CD14-positive monocyte (primary cell): ENCODE measurements around the gene RABL6. TPM values are rescaled to one million over a fixed set of nuclear protein-coding genes. Genes with fewer than 3 reads are reported as not detected.

Experiments used
- DNase-seq, 3 donors: peaks; one replicate each; pipeline ENCODE4 v3.0.0-alpha.2; 2011 to 2022
- H2AFZ ChIP-seq: 2 replicates; pipeline ENCODE4 v1.6.0; 2012; ENCODE audit warnings: mild to moderate bottlenecking, low read depth, low read length, inconsistent platforms; ENCODE audit not compliant: insufficient read depth, poor library complexity, severe bottlenecking
- H3K27ac ChIP-seq, 2 donors: 1 replicate in 1 of 2; 2 replicates in 1 of 2; pipeline ENCODE4 v1.5.1; 2012 to 2013; ENCODE audit warnings: low read length in 2 of 2, control low read depth in 1 of 2, inconsistent platforms in 1 of 2, low read depth in 1 of 2, mild to moderate bottlenecking in 1 of 2
- H3K27me3 ChIP-seq, 2 donors: one replicate each; pipeline versions ENCODE4 v1.6.0 to v1.6.1; 2011 to 2013; ENCODE audit warnings: low read length in 2 of 2; ENCODE audit not compliant: control insufficient read depth in 2 of 2, insufficient read depth in 2 of 2
- H3K36me3 ChIP-seq, 2 donors: replicated peaks in 1 of 2; 1 replicate in 1 of 2; 2 replicates in 1 of 2; pipeline versions ENCODE4 v1.5.1 to v1.6.1; 2012 to 2013; ENCODE audit warnings: low read length in 2 of 2, control low read depth in 1 of 2, inconsistent platforms in 1 of 2, mild to moderate bottlenecking in 1 of 2; ENCODE audit not compliant: insufficient read depth in 2 of 2, control insufficient read depth in 1 of 2
- H3K4me1 ChIP-seq, 2 donors: 1 replicate in 1 of 2; 2 replicates in 1 of 2; pipeline versions ENCODE4 v1.5.1 to v1.6.1; 2012 to 2013; ENCODE audit warnings: low read length in 2 of 2, control low read depth in 1 of 2, inconsistent platforms in 1 of 2, mild to moderate bottlenecking in 1 of 2, moderate library complexity in 1 of 2; ENCODE audit not compliant: insufficient read depth in 2 of 2, control insufficient read depth in 1 of 2
- H3K4me2 ChIP-seq: replicated peaks from 2 replicates; pipeline ENCODE3; 2012; ENCODE audit warnings: low read length, moderate library complexity, mild to moderate bottlenecking; ENCODE audit not compliant: poor library complexity, severe bottlenecking; ENCODE audit errors: extremely low read depth
- H3K4me3 ChIP-seq, 3 experiments: fragments of 200-600 bp in 1 of 3; sonication (generic) in 1 of 3; replicated peaks in 1 of 3; 1 replicate in 2 of 3; 2 replicates in 1 of 3; pipeline ENCODE4 v1.5.1; 2011 to 2013; ENCODE audit warnings: low read length in 3 of 3, mild to moderate bottlenecking in 3 of 3, control low read depth in 2 of 3, low read depth in 2 of 3, inconsistent platforms in 1 of 3, moderate library complexity in 1 of 3
- H3K79me2 ChIP-seq: 2 replicates; pipeline ENCODE4 v1.6.0; 2012; ENCODE audit warnings: mild to moderate bottlenecking, control low read depth, inconsistent platforms, low read length, moderate library complexity; ENCODE audit not compliant: insufficient read depth
- H3K9ac ChIP-seq: 2 replicates; pipeline ENCODE4 v1.6.0; 2017; ENCODE audit warnings: low read length, mild to moderate bottlenecking; ENCODE audit not compliant: insufficient read depth, poor library complexity, severe bottlenecking
- H3K9me3 ChIP-seq, 2 donors: replicated peaks in 1 of 2; 1 replicate in 1 of 2; 2 replicates in 1 of 2; pipeline versions ENCODE4 v1.5.1 to v1.6.1; 2012 to 2013; ENCODE audit warnings: low read length in 2 of 2, control low read depth in 1 of 2; ENCODE audit not compliant: control insufficient read depth in 1 of 2, insufficient read depth in 1 of 2
- H4K20me1 ChIP-seq: 2 replicates; pipeline ENCODE4 v1.6.0; 2012; ENCODE audit warnings: mild to moderate bottlenecking, low read length, control low read depth, moderate library complexity; ENCODE audit not compliant: insufficient read depth
- H3K27ac Mint-ChIP-seq, 7 donors: one replicate each; pipeline ENCODE4 v1.8.0; 2020; ENCODE audit warnings: mild to moderate bottlenecking in 7 of 7, mixed read lengths in 7 of 7, moderate library complexity in 6 of 7, inconsistent platforms in 2 of 7
- H3K27me3 Mint-ChIP-seq, 3 donors: one replicate each; pipeline ENCODE4 v1.8.0; 2021 to 2022; ENCODE audit warnings: low read depth in 3 of 3, mild to moderate bottlenecking in 3 of 3, mixed read lengths in 3 of 3, moderate library complexity in 3 of 3, inconsistent platforms in 1 of 3
- H3K36me3 Mint-ChIP-seq, 2 donors: one replicate each; pipeline ENCODE4 v1.8.0; 2020; ENCODE audit warnings: mixed read lengths in 2 of 2, inconsistent platforms in 1 of 2, mild to moderate bottlenecking in 1 of 2
- H3K4me1 Mint-ChIP-seq: one replicate; pipeline ENCODE4 v1.8.0; 2020; ENCODE audit warnings: mild to moderate bottlenecking, mixed read lengths
- H3K4me3 Mint-ChIP-seq, 2 donors: one replicate each; pipeline ENCODE4 v1.8.0; 2020; ENCODE audit warnings: mild to moderate bottlenecking in 2 of 2, mixed read lengths in 2 of 2, moderate library complexity in 1 of 2
- H3K9me3 Mint-ChIP-seq, 7 donors: one replicate each; pipeline ENCODE4 v1.8.0; 2020 to 2022; ENCODE audit warnings: mixed read lengths in 7 of 7, mild to moderate bottlenecking in 6 of 7, moderate library complexity in 6 of 7, inconsistent platforms in 2 of 7
- WGBS: methylation state at CpG from one replicate; pipeline ENCODE4 v1.1.5; 2013; ENCODE audit warnings: missing lambda C conversion rate; ENCODE audit not compliant: insufficient coverage; 5-methylcytosine and 5-hydroxymethylcytosine counted together
- intact Hi-C, 2 donors: fragments of 100-400 bp; cut with micrococcal nuclease; formaldehyde crosslinking; loops; one replicate each; pipeline versions ENCODE4 v1.15.0 to v1.15.1; 2023
- polyA plus RNA-seq, 3 donors: library from polyadenylated mRNA; depleted of rRNA in 1 of 3; unstranded in 2 of 3; stranded (reverse) in 1 of 3; fragments of 300-500 nt in 2 of 3; fragments of >200 nt in 1 of 3; fragmentation: Illumina TruSeq in 2 of 3; gene quantifications; 1 replicate in 2 of 3; 2 replicates in 1 of 3; pipeline ENCODE4 v1.2.3, GENCODE V29; 2012 to 2021
- TF ChIP-seq, protein P1 (sequence below): fragments of 200-600 bp; IDR thresholded peaks from one replicate; pipeline ENCODE4 v1.8.0; 2022; ENCODE audit warnings: antibody characterized with exemption, mild to moderate bottlenecking

RABL6 gene
- polyA plus RNA-seq, 3 donors = 6.7 to 30.9 (median 8.1) TPM

DNA sequence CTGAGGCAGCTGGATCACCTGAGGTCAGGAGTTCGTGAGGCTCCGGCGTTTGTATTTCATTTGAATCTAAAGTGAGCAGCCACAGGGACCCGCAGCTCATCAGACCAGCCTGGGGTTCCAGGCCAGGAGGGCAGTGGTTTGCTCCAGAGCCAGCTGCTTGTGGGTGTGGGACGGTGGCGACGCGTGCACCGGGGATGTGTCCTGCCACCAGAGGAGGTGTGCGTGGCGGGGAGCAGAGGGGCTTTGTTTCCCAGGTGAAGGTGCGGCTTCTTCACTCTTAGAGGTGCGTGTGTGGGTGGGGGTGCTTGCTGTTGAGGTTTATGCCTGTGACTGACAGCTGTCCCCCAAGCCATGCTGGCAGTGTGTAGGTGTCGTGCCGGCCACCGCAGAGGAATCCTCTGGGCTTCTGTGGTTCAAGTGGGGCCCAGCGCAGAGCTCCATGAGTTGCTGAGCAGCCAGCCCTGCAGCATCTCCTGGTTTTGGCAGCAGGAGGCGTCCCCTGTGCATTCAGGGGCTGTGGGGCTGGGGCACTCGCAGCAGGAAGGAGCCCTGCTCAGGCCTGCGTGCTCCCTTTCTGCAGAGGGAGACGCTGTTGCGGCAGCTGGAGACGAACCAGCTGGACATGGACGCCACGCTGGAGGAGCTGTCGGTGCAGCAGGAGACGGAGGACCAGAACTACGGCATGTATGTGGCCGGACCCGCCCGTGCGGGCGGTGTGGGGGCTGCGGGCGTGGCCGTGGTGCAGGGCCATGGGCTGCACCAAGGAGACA, 27.6 kb downstream of the RABL6 start:
- no peak overlapping the region for H2AFZ ChIP-seq
- no peaks in the 10 kb centered on the region for H3K4me1 ChIP-seq
- no peak overlapping the region for H3K4me3 Mint-ChIP-seq
- no peaks in the 10 kb centered on the region for H3K9me3 ChIP-seq
- TF ChIP-seq, protein P1, sequence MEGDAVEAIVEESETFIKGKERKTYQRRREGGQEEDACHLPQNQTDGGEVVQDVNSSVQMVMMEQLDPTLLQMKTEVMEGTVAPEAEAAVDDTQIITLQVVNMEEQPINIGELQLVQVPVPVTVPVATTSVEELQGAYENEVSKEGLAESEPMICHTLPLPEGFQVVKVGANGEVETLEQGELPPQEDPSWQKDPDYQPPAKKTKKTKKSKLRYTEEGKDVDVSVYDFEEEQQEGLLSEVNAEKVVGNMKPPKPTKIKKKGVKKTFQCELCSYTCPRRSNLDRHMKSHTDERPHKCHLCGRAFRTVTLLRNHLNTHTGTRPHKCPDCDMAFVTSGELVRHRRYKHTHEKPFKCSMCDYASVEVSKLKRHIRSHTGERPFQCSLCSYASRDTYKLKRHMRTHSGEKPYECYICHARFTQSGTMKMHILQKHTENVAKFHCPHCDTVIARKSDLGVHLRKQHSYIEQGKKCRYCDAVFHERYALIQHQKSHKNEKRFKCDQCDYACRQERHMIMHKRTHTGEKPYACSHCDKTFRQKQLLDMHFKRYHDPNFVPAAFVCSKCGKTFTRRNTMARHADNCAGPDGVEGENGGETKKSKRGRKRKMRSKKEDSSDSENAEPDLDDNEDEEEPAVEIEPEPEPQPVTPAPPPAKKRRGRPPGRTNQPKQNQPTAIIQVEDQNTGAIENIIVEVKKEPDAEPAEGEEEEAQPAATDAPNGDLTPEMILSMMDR = no peak
- H3K4me2 ChIP-seq = no peak overlapping the region
- H3K36me3 Mint-ChIP-seq = peaks cover 43 to 78% of the 10 kb centered on the region in 2 donors
- no peaks in the 10 kb centered on the region for H3K4me1 Mint-ChIP-seq
- no peak overlapping the region for H3K27ac ChIP-seq
- 98% methylated on average over 28 of the region's 36 CpGs for WGBS
- no peaks in the 10 kb centered on the region for H3K79me2 ChIP-seq
- peaks cover 0 to 2% (median 0%) of the 10 kb centered on the region in 3 donors for H3K27me3 Mint-ChIP-seq
- H3K36me3 ChIP-seq = peaks cover 55 to 70% of the 10 kb centered on the region in 2 donors
- no peak overlapping the region for H3K4me3 ChIP-seq
- peaks cover 0 to 1% (median 0%) of the 10 kb centered on the region in 7 donors for H3K9me3 Mint-ChIP-seq
- H3K9ac ChIP-seq = no peak overlapping the region
- intact Hi-C loops = no loop called here
- no peak overlapping the region for H3K27ac Mint-ChIP-seq
- H4K20me1 ChIP-seq = no peaks in the 10 kb centered on the region
- no peaks in the 10 kb centered on the region for H3K27me3 ChIP-seq
- no peak for DNase-seq

DNA sequence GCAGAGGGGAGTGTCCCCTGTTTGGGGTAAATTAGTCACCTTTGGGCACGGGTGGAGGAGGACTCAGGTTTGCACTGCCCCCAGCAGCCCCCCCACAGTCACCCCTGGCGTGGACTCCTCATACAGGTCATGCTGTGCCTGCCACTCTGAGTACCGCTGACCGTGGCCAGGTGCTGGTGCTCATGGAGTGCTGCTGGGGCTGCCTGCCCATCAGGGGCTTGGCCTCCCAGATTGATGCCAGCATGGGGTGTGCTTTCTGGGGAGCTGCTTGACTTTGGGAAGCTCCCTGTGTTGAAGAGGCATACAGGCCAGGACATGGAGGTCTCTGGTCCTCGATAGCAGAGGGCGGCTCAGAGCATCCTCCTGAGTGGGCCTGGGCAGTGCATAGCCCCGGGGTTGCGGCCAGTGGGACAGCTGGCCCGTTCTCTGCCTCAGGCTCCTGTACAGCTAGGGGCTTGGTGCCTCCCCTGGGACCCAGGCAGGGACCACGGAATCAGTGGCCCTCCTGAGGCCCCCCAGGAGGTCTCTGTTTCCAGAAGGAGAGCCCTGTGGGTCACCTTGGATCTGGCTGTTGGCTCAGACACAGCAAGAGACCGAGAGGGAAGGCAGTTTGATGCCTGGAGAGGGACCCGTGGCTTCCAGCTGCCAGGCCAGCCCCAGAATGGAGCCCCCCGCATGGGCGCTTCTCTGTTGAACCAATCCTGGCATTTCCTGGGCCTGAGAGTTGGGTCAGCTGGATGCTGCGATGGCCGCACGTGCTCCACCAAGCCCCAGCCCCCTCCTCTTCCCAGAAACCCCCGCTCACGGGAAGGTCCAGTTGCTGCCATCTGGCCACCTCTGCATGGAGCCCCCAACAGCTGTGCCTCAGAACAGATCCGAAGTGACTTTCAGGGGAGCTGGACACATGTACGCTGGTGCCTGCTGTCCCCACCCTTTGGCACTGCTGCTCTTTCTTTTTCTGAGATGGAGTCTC, 28.5 kb downstream of the RABL6 start:
- Mint-ChIP-seq H3K36me3 (peaks cover 36 to 74% of the 10 kb centered on the region in 2 donors), H3K4me3 (no peak overlapping the region), H3K27me3 (peaks cover 0 to 2% (median 0%) of the 10 kb centered on the region in 3 donors), H3K27ac (no peak overlapping the region), H3K9me3 (peaks cover 0 to 1% (median 0%) of the 10 kb centered on the region in 7 donors), H3K4me1 (no peaks in the 10 kb centered on the region)
- no peaks in the 10 kb centered on the region for H3K4me1 ChIP-seq
- no peak overlapping the region for H3K27ac ChIP-seq
- DNase-seq = no peak
- H3K27me3 ChIP-seq = no peaks in the 10 kb centered on the region
- TF ChIP-seq, protein P1 = no peak
- intact Hi-C loops = no loop called here
- no peaks in the 10 kb centered on the region for H3K79me2 ChIP-seq
- no peaks in the 10 kb centered on the region for H4K20me1 ChIP-seq
- no peak overlapping the region for H3K4me3 ChIP-seq
- H2AFZ ChIP-seq = no peak overlapping the region
- no peaks in the 10 kb centered on the region for H3K9me3 ChIP-seq
- H3K9ac ChIP-seq = no peak overlapping the region
- no peak overlapping the region for H3K4me2 ChIP-seq
- H3K36me3 ChIP-seq = peaks cover 46 to 61% of the 10 kb centered on the region in 2 donors
- WGBS = 97% methylated on average over 20 of the region's 21 CpGs
